Astrocyte of the spinal cord (primary cell): ENCODE data around the gene CDKAL1.
"Not testable (repeated sequence)": the region's sequence is repeated elsewhere in the genome, so short reads cannot be mapped to it uniquely, and the experiment has no call there.

ENCODE experiments used
- DNase-seq: peaks from one replicate; pipeline ENCODE4 v3.0.0; 2011; ENCODE audit warnings: low read depth, low spot score
- H3K4me3 ChIP-seq: 2 replicates; pipeline ENCODE4 v1.5.1; 2011; ENCODE audit warnings: low read depth, mild to moderate bottlenecking, low read length, moderate library complexity
- in situ Hi-C: cut with HindIII; loops from 2 replicates; pipeline ENCODE4 v1.10.0; 2017; ENCODE audit warnings: low sequenced_read_pairs
- TF ChIP-seq, protein P1 (sequence below): IDR thresholded peaks from 2 replicates; pipeline ENCODE4 v1.5.1; 2012; ENCODE audit warnings: low read depth, mild to moderate bottlenecking, low read length, inconsistent platforms

CDKAL1 gene

DNA sequence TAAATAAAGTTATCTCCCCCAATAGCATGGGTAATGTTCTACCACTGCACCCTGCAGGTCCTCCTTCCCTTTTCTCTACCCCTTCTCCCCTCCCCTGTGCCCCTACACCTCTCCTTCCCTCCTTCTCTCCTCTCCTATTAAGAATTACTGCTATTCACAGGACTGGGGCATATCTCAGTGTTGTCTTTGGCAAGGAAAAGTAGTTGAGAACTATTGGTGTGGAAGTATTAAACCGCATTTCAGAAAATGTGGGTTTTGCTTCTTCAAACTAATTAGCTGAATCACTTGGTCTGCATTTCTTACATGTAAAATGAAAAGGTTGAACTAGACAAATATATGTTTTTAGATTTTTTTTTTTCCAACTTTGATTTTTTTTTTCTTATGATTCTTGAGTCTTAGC is 296.3 kb downstream of the CDKAL1 start:
- peak; percentile 61 for DNase-seq
- H3K4me3 ChIP-seq = no peak overlapping the region
- TF ChIP-seq, protein P1, sequence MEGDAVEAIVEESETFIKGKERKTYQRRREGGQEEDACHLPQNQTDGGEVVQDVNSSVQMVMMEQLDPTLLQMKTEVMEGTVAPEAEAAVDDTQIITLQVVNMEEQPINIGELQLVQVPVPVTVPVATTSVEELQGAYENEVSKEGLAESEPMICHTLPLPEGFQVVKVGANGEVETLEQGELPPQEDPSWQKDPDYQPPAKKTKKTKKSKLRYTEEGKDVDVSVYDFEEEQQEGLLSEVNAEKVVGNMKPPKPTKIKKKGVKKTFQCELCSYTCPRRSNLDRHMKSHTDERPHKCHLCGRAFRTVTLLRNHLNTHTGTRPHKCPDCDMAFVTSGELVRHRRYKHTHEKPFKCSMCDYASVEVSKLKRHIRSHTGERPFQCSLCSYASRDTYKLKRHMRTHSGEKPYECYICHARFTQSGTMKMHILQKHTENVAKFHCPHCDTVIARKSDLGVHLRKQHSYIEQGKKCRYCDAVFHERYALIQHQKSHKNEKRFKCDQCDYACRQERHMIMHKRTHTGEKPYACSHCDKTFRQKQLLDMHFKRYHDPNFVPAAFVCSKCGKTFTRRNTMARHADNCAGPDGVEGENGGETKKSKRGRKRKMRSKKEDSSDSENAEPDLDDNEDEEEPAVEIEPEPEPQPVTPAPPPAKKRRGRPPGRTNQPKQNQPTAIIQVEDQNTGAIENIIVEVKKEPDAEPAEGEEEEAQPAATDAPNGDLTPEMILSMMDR = no peak
- in situ Hi-C loops = no loop called here

DNA sequence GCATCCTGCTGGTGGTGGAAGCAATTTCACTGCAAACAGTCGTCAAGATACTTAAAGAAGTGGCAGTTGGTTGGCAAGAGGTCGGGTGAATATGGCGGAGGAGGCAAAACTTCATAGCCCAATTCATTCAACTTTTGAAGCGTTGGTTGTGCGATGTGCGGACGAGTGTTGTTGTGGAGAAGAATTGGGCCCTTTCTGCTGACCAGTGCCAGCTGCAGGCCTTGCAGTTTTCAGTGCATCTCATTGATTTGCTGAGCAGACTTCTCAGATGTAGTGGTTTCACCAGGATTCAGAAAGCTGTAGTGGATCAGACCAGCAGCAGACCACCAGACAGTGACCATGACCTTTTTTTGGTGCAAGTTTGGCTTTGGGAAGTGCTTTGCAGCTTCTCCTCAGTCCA is 297.0 kb downstream of the CDKAL1 start:
- DNase-seq, in situ Hi-C loops, H3K4me3 ChIP-seq: not testable (repeated sequence)

DNA sequence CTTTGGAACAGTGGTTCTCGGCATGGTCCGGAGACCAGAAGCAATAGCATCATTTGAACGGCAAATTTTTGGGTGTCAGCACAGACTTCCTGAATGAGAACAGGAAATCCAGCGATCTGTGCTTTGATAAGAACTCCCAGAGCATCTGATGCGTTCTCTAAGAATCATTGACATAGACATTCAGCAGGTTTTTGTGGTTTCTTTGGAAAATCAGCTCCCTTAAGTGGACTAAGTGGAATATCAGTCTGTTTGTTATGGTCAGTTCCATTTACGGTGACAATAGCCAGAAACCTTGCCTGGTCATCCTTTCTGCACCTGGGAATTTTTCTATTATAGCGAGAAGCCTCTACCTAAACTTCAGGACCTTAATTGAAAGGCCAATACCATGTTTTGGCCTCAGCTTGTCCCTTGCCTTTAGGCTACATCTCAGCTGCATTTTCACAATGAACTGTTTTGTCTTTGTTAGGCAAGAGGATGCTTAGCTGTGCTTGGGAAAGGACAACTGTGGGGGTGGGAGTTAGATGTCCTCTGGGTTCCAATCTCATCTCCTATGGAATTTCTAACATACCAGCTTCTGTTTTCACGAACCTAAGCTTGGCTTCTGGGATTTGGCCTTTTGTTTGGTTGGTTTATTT is 299.7 kb downstream of the CDKAL1 start:
- no peak for DNase-seq
- in situ Hi-C loops = no loop called here

DNA sequence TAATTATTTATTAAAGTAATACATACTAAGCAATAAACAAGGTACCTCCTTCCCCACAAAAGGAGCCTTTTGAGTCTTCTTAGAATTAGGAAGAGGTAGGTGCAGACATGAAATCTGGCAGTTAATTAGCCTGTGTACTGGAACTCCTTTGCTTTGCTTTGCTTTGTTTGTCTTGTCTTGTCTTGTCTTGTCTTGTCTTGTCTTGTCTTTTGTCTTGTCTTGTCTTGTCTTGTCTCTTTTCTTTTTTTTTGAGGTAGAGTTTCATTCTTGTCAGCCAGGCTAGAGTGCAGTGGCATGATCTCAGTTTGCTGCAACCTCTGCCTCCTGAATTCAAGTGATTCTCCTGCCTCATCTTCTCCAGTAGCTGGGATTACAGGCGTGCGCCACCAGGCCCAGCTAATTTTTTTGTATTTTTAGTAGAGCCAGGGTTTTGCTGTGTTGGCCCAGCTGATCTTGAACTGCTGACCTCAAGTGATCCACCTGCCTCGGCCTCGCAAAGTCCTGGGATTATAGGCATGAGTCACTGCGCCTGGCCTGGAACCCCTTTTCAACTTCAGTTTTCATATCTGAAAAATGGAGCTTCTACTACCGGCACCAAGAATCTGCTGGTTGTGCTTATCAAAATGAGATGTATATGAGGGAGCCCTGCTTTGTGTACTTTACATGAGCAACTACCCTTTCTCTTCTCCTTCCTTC is 301.2 kb downstream of the CDKAL1 start:
- in situ Hi-C loops = no loop called here

More for the DNA sequence above, 299.7 kb downstream of the CDKAL1 start:
- no peak overlapping the region for H3K4me3 ChIP-seq
- TF ChIP-seq, protein P1 = no peak

DNA sequence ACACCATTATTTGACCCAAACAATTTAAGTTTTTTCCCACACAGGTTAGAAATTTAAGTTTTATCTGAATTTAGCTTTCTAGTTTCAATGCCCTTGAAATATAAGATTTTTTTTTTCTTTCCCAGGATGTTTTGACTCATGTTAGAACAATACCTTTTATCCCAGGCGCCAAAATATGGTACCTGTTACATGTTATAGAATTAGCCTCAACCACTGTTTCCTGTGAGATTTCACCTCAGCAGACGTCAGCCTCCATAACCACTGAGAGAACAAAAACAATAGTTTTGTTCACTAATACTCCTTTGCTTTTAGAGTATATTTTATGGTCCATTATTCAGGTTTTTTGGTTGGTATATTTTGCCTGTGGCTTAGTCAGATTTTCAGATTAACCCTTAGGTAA is 302.9 kb downstream of the CDKAL1 start:
- TF ChIP-seq, protein P1 = no peak
- in situ Hi-C loops = no loop called here
- DNase-seq = no peak
- no peak overlapping the region for H3K4me3 ChIP-seq

More for the DNA sequence above, 301.2 kb downstream of the CDKAL1 start:
- no peak for DNase-seq
- H3K4me3 ChIP-seq = no peak overlapping the region
- TF ChIP-seq, protein P1 = no peak

DNA sequence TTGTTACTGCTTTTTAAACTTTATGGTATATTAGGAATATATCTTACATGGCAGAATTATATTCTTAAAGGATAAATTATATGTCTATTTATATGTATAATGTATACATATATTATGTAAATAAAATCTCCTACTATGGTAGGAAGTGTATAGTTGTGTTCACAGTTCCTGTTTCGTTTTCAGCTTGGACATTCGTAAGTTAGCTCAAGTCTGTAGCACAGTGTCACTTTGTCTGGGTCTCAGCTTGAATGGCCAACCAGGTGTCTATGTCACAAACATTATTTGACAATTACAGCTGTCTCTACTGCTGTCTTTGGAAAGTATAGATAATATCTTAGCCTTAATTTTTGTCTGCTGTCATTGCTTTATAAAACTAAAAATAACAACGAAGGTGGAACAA is 303.9 kb downstream of the CDKAL1 start:
- H3K4me3 ChIP-seq = no peak overlapping the region
- in situ Hi-C loops = no loop called here
- DNase-seq = no peak
- TF ChIP-seq, protein P1 = no peak

DNA sequence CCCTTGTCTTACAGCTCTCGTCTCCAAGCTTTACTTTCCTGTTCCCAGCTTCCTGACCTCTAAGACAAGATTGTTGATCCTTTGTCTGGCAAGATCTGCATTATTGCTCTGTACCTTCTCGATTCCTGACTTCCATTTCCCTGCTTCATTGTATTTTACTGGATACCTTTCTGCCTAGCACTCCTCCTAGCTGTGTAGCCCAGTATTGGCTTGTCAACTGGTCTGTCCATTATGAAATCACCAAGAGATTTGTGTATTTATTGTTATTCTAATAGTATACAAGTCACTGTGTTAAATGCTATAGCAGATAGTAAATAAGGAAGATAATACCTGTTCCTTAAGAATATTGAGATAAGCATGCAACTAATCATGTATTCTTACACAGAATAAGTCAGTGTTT is 305.4 kb downstream of the CDKAL1 start:
- DNase-seq = no peak
- in situ Hi-C loops = no loop called here
- TF ChIP-seq, protein P1 = no peak
- no peak overlapping the region for H3K4me3 ChIP-seq
